Tongue (tissue), 2 donors: ENCODE data around the gene FANCG. TPM values are rescaled to one million over a fixed set of nuclear protein-coding genes. Genes with fewer than 3 reads are reported as not detected.
A peak's percentile ranks its signal among the peaks of the same experiment; 100 is the strongest.

ENCODE experiments used
- DNase-seq: peaks from one replicate; pipeline ENCODE4 v3.0.0-alpha.2; 2015
- total RNA-seq: library from RNA; depleted of rRNA; stranded (reverse); fragments of >200 nt; gene quantifications from one replicate; pipeline ENCODE4 v1.2.3, GENCODE V29; 2014

FANCG gene
- total RNA-seq, 1 donor from 2014 or later, result 18.3 TPM

GRCh38 chr9:35060548-35061207 is 19.1 kb downstream of the FANCG start:
- no peak for DNase-seq

DNA sequence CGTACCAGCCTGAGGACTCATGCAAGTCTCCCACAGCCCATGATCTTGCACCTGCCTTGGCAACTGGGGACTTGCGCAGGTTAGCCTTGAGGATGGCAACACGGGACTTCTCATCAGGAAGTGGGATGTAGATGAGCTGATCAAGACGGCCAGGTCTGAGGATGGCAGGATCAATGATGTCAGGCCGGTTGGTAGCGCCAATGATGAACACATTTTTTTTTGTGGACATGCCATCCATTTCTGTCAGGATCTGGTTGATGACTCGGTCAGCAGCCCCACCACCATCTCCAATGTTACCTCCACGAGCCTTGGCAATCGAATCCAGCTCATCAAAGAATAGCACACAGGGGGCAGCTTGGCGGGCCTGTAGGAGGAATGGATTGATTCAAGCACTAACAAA is 20.3 kb downstream of the FANCG start:
- DNase-seq, result no peak

DNA sequence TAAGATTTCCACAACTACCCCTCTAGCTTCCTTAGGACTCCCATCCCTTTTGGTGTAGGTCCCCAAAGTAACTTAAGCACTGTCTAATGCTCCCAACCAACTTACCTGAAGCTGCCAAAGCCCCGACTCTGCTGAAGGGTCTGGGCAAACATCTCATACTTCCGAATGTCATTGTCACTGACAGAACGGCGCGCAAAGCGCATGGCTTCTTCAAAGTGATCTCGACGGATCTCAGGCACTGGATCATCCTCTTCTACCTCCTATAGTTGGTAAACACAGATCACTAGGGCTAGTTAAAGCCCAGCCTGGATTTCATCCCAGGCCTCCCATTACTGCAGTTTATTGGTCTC is 22.5 kb downstream of the FANCG start:
- no peak for DNase-seq

DNA sequence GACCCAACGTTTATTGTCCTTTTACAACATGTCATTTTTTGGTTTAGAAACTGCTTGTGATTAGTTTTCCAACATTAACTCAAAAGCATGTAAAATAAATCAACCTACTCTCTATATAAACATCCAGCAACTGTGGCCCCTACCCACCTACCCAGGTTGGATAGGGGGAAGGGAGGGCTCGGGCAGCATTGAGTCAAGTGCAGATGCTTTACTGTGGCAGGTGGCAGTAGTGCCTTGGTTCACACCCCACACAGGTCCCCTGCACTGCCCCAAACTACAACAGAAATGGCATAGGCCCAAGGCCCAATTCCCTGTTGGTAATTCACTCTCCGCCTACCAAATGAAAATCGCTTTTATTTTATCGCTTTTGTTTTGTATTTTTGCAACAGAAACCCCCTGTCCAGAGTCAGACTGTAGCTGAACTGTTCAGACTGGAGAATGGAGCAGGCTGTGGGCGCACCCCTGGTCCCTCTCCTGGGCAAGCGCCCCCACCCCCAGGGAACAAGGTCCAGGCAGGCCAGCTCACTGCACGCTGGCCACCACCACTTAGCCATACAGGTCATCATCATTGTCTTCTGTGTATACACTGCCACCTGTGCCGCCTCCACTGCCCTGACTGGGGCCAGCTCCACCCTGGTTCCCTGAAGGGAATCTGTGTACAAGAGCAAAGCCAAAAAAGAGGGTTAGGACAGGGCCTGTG is 23.0 kb downstream of the FANCG start:
- DNase-seq, result no peak

GRCh38 chr9:35054871-35055644 is 24.7 kb downstream of the FANCG start:
- DNase-seq, result no peak

- DNase-seq, result no peak
These were observed 25.4 kb downstream of the FANCG start for GRCh38 chr9:35054185-35054835.

GRCh38 chr9:35051069-35051967 is 28.4 kb downstream of the FANCG start:
- peak; percentile 64 for DNase-seq

- DNase-seq, result no peak
These were observed 31.2 kb downstream of the FANCG start for GRCh38 chr9:35048511-35048910.

DNA sequence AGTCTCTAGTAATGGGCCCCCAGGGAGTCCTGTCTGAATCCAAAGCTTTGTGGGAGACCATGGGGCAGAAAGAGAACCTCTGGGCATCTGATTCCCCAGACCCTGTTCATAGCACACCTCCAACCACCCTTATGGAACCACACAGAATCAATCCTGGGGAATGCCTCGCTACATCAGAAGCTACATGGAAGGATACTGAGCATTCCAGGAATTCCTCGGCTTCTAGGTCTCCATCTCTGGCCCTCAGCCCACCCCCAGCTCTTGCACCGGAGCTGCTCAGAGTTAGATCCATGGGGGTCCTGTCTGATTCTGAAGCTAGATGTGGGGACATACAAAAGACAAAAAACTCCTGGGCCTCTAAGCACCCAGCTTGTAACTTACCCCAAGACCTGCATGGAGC is 35.7 kb downstream of the FANCG start:
- DNase-seq, result no peak

DNA sequence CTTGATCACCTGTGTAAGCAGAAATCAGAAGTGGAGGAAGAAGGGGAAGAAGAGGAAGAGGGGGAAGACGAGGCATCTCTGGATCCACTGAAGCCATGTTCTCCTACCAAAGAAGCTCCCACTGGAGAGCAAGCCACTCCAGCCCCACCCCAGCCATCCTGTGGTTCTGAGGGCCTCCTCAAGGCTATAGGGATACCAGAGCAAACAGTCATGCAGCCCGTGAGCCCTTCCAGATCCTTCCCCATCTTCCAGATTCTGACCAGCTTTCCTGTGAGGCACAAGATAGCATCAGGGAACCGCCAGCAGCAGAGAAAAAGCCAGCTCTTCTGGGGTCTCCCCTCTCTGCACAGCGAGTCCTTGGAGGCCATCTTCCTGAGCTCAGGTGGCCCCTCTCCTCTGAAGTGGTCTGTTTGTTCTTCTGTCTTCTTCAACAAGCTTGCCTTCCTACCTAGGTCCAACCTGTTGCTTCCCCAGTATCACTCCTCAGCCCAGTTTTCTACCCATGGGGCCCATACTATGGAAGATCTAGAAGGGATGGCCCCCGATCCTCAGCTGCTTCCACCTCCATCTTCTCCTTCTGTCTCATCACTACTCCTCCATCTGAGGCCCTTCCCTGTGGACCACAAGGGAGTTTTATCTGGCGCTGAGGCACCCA is 36.7 kb downstream of the FANCG start:
- no peak for DNase-seq

DNA sequence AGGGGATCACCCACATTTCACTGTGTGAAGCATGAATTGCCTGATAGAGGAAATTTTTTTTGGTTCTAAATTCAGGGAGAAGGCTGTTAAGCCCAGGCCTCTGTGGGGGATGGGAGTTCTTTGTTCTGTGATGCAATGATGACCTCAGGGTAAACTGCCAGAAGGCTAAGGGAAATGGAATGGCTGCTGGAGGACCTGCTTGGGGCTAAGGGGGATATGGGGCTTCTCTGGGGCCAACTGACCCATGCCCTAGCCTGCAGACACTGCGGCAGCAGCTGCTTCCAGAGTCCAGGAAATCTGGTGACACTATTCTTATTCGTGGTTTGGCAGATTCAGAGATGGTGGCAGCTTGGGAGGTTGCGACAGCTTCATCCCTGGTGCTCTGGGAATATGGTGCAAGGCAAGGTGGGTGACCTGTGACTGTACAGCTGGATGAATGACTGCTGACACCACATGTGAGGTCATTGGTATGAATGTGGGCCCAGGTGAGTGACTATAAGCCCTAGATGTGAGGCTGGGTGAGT is 37.6 kb downstream of the FANCG start:
- DNase-seq, result no peak

GRCh38 chr9:35035851-35036701 is 43.7 kb downstream of the FANCG start:
- DNase-seq, result peak; percentile 46

- DNase-seq, result no peak
These were observed 46.6 kb downstream of the FANCG start for GRCh38 chr9:35033101-35033500.

DNA sequence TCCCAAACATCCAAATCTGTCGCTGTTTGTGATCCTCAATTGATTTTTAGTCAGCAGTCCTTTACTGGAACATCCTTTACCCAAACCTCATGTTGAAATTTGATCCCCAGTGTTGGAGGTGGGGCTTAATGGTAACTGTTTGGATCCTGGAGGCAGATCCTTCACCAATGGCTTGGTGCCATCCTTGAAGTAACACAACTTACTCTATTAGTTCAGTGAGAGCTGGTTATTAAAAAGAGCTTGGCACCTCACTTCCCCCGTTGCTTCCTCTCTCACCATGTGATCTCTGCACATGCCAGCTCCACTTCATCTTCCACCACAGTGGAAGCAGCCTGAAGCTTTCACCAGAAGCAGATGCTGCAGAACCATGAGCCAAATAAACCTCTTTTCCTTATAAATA is 49.9 kb downstream of the FANCG start:
- no peak for DNase-seq

- no peak for DNase-seq
These were observed 50.5 kb downstream of the FANCG start for GRCh38 chr9:35029241-35029640.

DNA sequence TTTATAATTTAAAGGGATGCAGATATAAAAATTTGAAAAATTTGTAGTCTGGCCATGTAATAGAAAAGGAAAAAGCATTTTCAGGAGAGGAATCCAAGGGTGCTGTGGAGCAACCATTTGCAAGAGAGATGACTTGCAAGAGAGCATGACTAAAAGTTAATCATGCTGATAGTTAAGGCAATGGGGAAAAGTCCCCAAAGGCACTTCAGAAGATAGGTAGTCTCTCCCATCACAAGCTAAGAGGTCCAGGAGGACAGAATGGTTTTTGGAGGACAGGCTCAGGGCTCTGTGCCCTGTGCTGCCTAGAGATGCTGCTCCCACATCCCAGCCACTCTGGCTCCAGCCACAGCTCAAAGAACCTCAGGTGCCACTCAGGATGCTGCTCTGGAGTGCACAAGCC is 51.4 kb downstream of the FANCG start:
- no peak for DNase-seq

DNA sequence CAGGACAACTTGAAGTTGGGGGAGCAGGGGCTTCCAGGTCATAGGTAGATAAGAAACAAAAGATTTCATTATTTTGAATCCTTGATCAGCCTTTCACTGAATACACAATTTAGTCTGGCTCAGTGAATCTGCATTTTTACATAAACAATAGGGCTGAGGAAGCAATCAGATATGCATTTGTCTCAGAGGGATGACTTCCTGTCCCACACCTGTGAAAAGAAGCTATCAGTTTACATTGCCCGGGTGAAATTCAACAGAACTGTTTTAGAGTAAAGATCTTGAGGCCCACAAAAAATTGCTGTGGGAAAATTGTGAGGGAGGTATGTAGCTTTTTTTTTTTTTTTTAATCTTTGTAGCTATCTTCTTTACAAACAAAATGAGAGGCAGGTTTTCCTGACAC is 51.9 kb downstream of the FANCG start:
- no peak for DNase-seq

DNA sequence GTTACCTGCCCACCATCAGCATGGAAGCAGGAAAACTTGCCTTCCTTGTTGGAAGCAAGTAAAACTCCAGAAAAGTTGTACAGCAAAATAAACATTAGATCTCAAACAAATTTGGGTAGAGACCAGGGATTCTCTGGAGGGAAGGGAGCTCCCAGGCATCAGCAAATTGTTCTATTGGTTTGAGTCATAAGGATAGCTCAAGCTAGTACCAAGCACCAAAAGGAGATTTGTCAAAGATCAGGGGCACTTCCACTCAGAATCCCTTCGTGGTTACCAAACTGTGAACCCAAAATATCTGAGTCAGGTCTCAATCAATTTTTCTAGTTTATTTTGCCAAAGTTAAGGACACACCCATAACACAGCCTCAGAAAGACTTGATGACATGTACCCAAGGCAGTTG is 52.4 kb downstream of the FANCG start:
- DNase-seq, result no peak

GRCh38 chr9:35026671-35027070 is 53.1 kb downstream of the FANCG start:
- no peak for DNase-seq
